Right atrium auricular region (tissue), 2 donors: ENCODE measurements around the gene ZNF692. TPM values are rescaled to one million over a fixed set of nuclear protein-coding genes. Genes with fewer than 3 reads are reported as not detected.

ENCODE experiments used
- DNase-seq: peaks from one replicate; pipeline ENCODE4 v3.0.0-alpha.2; 2019; ENCODE audit warnings: low spot score
- H3K27ac ChIP-seq, 2 donors: fragments of 200-600 bp; sonication (generic); 1 replicate in 1 of 2; 2 replicates in 1 of 2; pipeline ENCODE4 v1.5.1; 2016 to 2019
- H3K27me3 ChIP-seq, 2 donors: fragments of 200-600 bp; sonication (generic); one replicate each; pipeline versions ENCODE4 v1.5.1 to v1.6.0; 2017 to 2019
- H3K36me3 ChIP-seq: fragments of 200-600 bp; sonication (generic); one replicate; pipeline ENCODE4 v1.5.1; 2016
- H3K4me1 ChIP-seq, 2 donors: fragments of 200-600 bp; sonication (generic); one replicate each; pipeline versions ENCODE4 v1.5.1 to v1.6.0; 2017 to 2019
- H3K4me3 ChIP-seq, 2 donors: fragments of 200-600 bp; sonication (generic); 1 replicate in 1 of 2; 2 replicates in 1 of 2; pipeline ENCODE4 v1.5.1; 2017 to 2019; ENCODE audit warnings: mild to moderate bottlenecking in 1 of 2, moderate library complexity in 1 of 2
- H3K9me3 ChIP-seq, 2 donors: fragments of 200-600 bp; sonication (generic); one replicate each; pipeline ENCODE4 v1.5.1; 2019
- total RNA-seq, 2 donors: library from RNA; depleted of rRNA; stranded (reverse); fragments of >200 nt; gene quantifications; one replicate each; pipeline ENCODE4 v1.1.0, GENCODE V29; 2016
- TF ChIP-seq, protein P1 (sequence below), 2 donors: fragments of 200-600 bp; sonication (generic); IDR thresholded peaks; one replicate each; pipeline ENCODE4 v1.5.1; 2019; ENCODE audit warnings: antibody characterized with exemption in 2 of 2

The ZNF692 gene
- total RNA-seq, 2 donors from 2014 or later: 9.7 to 11.8 TPM

DNA sequence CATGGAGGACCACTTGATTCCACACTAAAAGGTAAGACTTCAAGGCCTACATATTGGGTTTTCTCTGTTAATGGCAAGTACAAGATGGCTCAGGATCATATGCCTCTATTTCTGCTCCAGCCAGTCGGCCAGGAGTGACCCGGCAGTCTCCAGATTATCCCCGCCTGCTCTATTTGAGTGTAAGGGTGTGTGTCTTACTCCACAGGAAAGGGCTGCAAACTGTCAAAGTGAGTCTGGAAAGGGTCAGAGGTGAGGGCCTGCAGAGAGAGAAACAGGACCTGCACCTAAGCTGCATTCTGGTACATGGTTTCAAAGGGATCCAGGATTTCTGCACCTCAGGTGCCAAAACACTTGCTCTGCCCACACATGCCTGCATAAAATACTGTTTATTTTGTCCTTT, 9.2 kb downstream of the ZNF692 start:
- H3K36me3 ChIP-seq: peaks cover 77% of the 10 kb centered on the region
- H3K9me3 ChIP-seq: no peaks in the 10 kb centered on the region
- H3K27me3 ChIP-seq: no peaks in the 10 kb centered on the region
- no peaks in the 10 kb centered on the region for H3K4me1 ChIP-seq
- TF ChIP-seq, protein P1, sequence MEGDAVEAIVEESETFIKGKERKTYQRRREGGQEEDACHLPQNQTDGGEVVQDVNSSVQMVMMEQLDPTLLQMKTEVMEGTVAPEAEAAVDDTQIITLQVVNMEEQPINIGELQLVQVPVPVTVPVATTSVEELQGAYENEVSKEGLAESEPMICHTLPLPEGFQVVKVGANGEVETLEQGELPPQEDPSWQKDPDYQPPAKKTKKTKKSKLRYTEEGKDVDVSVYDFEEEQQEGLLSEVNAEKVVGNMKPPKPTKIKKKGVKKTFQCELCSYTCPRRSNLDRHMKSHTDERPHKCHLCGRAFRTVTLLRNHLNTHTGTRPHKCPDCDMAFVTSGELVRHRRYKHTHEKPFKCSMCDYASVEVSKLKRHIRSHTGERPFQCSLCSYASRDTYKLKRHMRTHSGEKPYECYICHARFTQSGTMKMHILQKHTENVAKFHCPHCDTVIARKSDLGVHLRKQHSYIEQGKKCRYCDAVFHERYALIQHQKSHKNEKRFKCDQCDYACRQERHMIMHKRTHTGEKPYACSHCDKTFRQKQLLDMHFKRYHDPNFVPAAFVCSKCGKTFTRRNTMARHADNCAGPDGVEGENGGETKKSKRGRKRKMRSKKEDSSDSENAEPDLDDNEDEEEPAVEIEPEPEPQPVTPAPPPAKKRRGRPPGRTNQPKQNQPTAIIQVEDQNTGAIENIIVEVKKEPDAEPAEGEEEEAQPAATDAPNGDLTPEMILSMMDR (IDR thresholded peaks at IDR 0.05): no peak
- peak; percentile 43 for DNase-seq
- no peak overlapping the region for H3K27ac ChIP-seq
- no peak overlapping the region for H3K4me3 ChIP-seq

DNA sequence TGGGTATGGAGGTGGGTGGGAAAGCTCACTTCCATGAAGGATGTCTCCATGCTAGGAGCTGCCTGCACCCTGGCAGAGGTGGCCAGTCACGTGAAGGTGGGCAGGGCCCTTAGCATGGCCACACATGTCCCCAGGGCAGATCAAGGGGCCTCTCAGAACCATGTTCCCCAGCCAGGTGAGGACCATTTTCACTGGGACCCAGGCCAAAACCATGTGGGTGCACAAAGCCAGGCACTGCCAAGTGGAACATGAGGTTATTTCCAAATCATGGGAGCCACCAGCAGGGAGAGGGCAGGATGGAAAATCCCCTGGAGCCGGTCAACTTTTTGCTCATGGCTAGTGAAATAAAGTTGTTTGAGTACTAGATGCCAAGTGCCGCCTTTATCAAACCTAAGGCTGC, 9.7 kb downstream of the ZNF692 start:
- H3K27ac ChIP-seq: no peak overlapping the region
- TF ChIP-seq, protein P1 (IDR thresholded peaks at IDR 0.05): no peak

DNA sequence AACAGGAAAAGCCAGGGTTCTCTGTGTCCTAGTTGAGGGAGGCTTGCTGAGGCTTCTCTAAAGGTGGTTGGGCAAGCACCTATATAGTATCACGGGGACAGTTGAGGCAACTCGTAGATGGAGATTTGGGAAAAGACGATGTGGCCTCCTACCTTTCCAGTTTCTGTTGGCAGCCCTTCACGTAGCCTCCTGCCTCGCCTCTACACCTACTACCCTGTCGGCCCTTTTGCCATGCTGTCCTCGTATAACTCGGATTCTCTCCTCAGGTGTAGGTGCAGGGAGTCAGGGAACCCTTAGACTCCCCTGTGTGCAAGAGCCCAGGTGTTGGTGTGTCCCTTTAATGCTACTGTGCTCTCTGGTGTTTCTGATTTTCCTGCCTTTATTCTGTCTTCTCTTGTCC, 10.3 kb downstream of the ZNF692 start:
- Histone ChIP-seq H3K4me3 (no peak overlapping the region), H3K36me3 (peaks cover 70% of the 10 kb centered on the region), H3K27me3 (no peaks in the 10 kb centered on the region)

More for the DNA sequence above, 9.7 kb downstream of the ZNF692 start:
- H3K27me3 ChIP-seq: no peaks in the 10 kb centered on the region
- peak; percentile 57 for DNase-seq
- peaks cover 76% of the 10 kb centered on the region for H3K36me3 ChIP-seq
- no peaks in the 10 kb centered on the region for H3K4me1 ChIP-seq
- H3K4me3 ChIP-seq: no peak overlapping the region
- H3K9me3 ChIP-seq: no peaks in the 10 kb centered on the region

DNA sequence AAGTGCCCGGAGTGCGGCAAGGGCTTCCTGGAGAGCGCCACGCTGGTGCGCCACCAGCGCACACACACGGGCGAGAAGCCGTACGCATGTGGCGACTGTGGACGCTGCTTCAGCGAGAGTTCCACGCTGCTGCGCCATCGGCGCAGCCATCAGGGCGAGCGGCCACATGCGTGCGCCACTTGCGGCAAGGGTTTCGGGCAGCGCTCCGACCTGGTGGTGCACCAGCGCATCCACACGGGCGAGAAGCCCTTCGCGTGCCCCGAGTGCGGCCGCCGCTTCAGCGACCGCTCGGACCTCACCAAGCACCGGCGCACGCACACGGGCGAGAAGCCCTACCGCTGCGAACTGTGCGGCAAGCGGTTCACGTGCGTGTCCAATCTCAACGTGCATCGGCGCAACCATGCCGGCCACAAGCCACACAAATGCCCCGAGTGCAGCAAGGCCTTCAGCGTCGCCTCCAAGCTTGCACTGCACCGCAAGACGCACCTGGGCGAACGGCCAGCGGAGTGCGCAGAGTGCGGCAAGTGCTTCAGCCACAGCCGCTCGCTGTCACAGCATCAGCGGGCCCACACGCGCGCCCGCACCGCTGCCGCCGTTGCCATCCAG, 10.8 kb downstream of the ZNF692 start:
- peaks cover 67% of the 10 kb centered on the region for H3K36me3 ChIP-seq
- no peak overlapping the region for H3K27ac ChIP-seq
- peak; percentile 13 for DNase-seq
- H3K9me3 ChIP-seq: no peaks in the 10 kb centered on the region
- TF ChIP-seq, protein P1 (IDR thresholded peaks at IDR 0.05): no peak
- no peak overlapping the region for H3K4me3 ChIP-seq
- H3K4me1 ChIP-seq: peaks cover 0 to 9% of the 10 kb centered on the region in 2 donors
- H3K27me3 ChIP-seq: no peaks in the 10 kb centered on the region

More for the DNA sequence above, 10.3 kb downstream of the ZNF692 start:
- TF ChIP-seq, protein P1 (IDR thresholded peaks at IDR 0.05): no peak
- no peak overlapping the region for H3K27ac ChIP-seq
- DNase-seq: no peak
- H3K4me1 ChIP-seq: peaks cover 0 to 5% of the 10 kb centered on the region in 2 donors
- H3K9me3 ChIP-seq: no peaks in the 10 kb centered on the region

DNA sequence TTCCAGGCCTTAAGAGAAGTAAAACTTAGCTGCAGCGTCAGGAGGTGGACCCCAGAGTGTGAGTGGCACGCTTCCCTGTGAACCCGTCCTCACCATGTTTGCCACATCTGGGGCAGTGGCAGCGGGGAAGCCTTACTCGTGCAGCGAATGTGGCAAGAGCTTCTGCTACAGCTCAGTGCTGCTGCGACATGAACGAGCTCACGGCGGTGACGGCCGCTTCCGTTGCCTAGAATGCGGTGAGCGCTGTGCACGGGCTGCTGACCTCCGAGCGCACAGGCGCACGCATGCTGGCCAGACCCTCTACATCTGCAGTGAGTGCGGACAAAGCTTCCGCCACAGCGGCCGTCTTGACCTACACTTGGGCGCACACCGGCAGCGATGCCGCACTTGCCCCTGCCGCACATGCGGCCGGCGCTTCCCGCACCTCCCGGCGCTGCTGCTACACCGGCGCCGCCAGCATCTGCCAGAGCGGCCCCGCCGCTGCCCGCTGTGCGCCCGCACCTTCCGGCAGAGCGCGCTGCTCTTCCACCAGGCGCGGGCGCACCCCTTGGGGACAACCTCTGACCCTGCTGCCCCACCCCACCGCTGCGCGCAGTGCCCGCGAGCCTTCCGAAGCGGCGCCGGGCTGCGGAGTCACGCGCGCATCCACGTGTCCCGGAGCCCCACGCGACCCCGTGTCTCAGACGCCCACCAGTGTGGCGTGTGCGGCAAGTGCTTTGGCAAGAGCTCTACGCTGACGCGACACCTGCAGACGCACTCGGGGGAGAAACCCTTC, 11.5 kb downstream of the ZNF692 start:
- peaks cover 67% of the 10 kb centered on the region for H3K36me3 ChIP-seq
- TF ChIP-seq, protein P1 (IDR thresholded peaks at IDR 0.05): no peak
- peak; percentile 21 for DNase-seq
- H3K4me3 ChIP-seq: no peak overlapping the region
- H3K27me3 ChIP-seq: no peaks in the 10 kb centered on the region
- H3K4me1 ChIP-seq: peaks cover 0 to 16% of the 10 kb centered on the region in 2 donors
- no peak overlapping the region for H3K27ac ChIP-seq
- H3K9me3 ChIP-seq: no peaks in the 10 kb centered on the region
